ENCODE data around the gene L3MBTL4.
A peak's percentile ranks its signal among the peaks of the same experiment; 100 is the strongest.

L3MBTL4 gene

DNA sequence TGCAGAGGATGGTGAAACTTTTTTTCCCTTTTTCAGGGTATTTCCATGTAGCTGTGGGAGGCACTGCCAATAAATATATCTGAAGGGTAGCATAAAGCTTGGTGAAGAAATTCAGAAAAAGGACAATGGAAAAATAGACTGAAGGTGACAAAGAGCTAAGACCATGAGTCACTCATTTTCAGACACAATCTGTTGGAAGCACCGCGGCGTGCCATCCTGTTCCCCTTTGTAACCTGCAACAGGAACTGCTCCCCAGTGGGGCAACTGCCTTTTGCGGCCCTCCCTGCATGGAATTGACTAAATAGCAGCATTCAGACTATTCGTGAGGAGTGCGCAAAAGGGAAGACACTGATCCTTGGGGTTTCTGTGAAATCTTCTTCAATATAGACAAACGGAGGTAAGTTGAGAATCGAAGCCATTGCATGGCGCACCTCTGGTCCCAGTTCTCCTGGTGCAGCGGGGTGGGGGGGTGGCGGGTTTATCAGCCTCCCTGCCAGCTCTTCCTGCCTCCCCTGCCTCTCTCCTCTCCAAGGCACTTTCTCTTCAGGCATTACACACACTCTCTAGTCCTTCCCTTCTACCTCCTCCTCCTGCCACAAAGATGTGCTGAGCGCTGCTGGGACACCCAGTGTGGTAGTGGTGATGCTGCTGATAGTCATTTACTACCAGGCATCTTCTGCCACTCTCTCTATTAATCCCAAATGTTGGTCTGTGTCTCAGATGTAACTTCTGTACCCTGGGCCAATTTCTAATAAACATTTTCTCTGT lies 393.2 kb downstream of the L3MBTL4 start:
- TF ChIP-seq, protein P1, sequence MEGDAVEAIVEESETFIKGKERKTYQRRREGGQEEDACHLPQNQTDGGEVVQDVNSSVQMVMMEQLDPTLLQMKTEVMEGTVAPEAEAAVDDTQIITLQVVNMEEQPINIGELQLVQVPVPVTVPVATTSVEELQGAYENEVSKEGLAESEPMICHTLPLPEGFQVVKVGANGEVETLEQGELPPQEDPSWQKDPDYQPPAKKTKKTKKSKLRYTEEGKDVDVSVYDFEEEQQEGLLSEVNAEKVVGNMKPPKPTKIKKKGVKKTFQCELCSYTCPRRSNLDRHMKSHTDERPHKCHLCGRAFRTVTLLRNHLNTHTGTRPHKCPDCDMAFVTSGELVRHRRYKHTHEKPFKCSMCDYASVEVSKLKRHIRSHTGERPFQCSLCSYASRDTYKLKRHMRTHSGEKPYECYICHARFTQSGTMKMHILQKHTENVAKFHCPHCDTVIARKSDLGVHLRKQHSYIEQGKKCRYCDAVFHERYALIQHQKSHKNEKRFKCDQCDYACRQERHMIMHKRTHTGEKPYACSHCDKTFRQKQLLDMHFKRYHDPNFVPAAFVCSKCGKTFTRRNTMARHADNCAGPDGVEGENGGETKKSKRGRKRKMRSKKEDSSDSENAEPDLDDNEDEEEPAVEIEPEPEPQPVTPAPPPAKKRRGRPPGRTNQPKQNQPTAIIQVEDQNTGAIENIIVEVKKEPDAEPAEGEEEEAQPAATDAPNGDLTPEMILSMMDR (IDR thresholded peaks at IDR 0.05; ENCODE audit: low read depth, low read length): no peak
- no peak for DNase-seq (ENCODE audit: low read depth in 2 of 2)
- no peak overlapping the region for H3K4me3 ChIP-seq (replicated peaks in 1 of 2; ENCODE audit: low read depth in 2 of 2, low read length in 2 of 2)

DNA sequence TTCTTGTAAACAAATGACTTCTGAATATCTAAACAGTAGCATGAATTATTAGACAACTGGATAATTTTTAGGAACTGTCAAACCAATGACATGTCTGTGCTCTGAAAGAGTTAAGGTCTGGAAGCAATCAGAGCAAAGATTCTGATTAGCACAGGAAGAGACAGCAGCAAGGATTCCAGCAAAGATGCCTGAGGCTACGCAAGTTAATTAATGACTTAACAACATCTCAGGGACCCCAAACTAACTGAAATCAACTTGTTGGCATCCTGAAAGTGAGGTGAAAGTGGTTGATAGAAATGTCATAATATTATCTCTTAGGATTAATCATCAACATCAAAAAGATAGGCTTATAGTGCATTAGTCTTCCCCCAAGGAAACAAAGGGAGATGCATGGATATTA lies 396.0 kb downstream of the L3MBTL4 start:
- DNase-seq (ENCODE audit: low read depth in 2 of 2): no peak
- TF ChIP-seq, protein P1 (IDR thresholded peaks at IDR 0.05; ENCODE audit: low read depth, low read length): no peak
- no peak overlapping the region for H3K4me3 ChIP-seq (replicated peaks in 1 of 2; ENCODE audit: low read depth in 2 of 2, low read length in 2 of 2)

DNA sequence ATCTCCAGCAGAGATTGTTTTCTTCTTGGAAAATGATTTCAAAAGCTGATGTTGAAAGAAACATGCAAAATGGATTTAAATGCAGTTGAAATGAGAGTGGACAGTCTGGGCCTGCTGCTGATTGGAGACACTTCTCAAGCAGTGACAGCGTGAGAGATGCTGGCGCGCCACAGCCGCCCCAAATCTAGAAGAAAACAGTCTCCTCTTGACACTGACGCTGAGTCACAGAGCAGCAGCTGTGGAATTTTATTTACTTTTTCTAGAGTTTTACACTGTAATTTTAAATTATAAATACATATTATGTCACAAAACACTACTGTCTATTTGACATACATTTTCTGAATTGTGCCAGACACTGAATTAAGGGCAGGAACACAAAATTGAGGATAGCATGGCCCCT lies 397.5 kb downstream of the L3MBTL4 start:
- TF ChIP-seq, protein P1 (IDR thresholded peaks at IDR 0.05; ENCODE audit: low read depth, low read length): no peak
- DNase-seq (ENCODE audit: low read depth in 2 of 2): peak in 1 of 2 donors; percentile 8
- no peak overlapping the region for H3K4me3 ChIP-seq (replicated peaks in 1 of 2; ENCODE audit: low read depth in 2 of 2, low read length in 2 of 2)

DNA sequence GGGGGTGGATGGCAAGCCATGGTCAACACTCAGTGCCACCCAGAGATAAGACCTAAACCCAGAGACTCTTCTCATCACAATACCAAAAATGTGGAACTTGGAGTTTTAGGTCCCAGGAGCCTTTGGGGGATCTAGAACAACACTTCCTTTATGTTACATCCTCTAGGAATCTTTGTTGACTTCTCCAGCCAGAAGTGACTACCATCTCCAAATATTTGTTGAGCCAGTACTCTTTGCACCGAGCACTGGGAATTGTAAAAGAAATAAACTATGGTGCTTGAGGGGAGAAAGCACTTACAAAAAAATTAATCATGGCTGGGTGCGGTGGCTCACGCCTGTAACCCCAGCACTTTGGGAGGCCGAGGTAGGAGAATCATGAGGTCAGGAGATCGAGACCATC lies 399.3 kb downstream of the L3MBTL4 start:
- no peak overlapping the region for H3K4me3 ChIP-seq (replicated peaks in 1 of 2; ENCODE audit: low read depth in 2 of 2, low read length in 2 of 2)
- no peak for DNase-seq (ENCODE audit: low read depth in 2 of 2)
- TF ChIP-seq, protein P1 (IDR thresholded peaks at IDR 0.05; ENCODE audit: low read depth, low read length): no peak

DNA sequence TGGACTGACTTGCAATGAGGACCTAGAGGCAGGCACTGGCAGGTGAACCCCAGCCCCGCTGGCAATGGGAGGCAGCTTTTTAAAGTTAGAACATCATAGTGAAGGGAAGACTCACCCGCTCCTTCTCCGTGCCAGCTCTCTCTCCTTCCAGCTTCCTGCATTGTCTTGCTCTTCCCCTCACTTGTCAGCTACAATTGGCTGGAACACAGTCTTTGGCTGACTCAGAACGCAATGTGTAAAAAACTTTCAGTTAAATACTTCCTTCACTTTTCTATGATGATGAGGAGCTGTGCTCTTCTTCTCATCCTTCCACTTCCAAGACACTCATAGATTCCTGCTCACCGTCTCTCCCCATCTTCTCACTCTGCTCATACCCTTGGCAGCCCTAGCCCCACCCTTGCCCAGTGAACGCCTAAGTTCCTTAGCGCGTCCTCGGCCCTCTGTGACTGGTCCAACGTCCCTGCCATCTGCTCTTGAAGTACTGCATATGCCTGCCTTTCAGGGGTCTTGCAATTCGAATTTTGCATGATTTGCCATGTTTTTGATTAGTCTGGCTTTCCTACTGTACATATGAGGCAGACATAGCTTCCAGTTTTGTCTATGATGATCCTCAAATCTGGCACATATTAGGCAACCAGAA lies 401.4 kb downstream of the L3MBTL4 start:
- peak in 1 of 2 donors; percentile 50 for DNase-seq (ENCODE audit: low read depth in 2 of 2)
- no peak overlapping the region for H3K4me3 ChIP-seq (replicated peaks in 1 of 2; ENCODE audit: low read depth in 2 of 2, low read length in 2 of 2)
- TF ChIP-seq, protein P1 (IDR thresholded peaks at IDR 0.05; ENCODE audit: low read depth, low read length): no peak

DNA sequence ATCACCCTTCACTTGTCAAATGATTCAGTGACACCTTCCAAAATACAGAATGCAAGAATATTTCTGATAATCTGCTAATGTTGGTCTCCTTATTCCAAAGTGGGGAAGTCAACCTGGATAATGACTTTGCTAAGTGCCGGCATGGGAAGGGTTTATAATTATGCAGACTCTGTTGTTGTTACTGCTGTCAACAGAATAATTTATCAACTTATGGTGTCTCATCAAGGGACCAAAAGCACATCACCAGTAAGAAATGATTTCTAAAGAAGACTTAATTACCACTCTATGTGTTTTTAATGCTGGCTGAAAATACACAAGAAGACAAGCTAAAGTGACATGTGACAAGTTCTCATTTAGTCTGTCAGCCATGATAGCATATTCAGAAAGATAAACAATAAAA lies 403.8 kb downstream of the L3MBTL4 start:
- no peak for DNase-seq (ENCODE audit: low read depth in 2 of 2)
- TF ChIP-seq, protein P1 (IDR thresholded peaks at IDR 0.05; ENCODE audit: low read depth, low read length): no peak
- no peak overlapping the region for H3K4me3 ChIP-seq (replicated peaks in 1 of 2; ENCODE audit: low read depth in 2 of 2, low read length in 2 of 2)
